Stimulated activated CD4-positive, alpha-beta T cell treated with anti-CD3 and anti-CD28 coated beads, Interleukin-1b, Interleukin-23, amount 100 ng/mL, for 1 hour (primary cell): ENCODE results near the gene FAM111B.

ENCODE experiments used
- DNase-seq, 2 donors: peaks; one replicate each; pipeline ENCODE4 v3.0.0-alpha.2; 2020; ENCODE audit warnings: low read depth in 2 of 2

The FAM111B gene

GRCh38 chr11:59157433-59157832, 50.4 kb downstream of the FAM111B start:
- DNase-seq = no peak

GRCh38 chr11:59158206-59159068, 51.4 kb downstream of the FAM111B start:
- peak in 1 of 2 donors; percentile 27 for DNase-seq

- no peak for DNase-seq
Measured at GRCh38 chr11:59164028-59164427, 57.0 kb downstream of the FAM111B start.

- peak; percentile 69 to 84 for DNase-seq
Measured at GRCh38 chr11:59171508-59172322, 64.7 kb downstream of the FAM111B start, which contains the start of gene DTX4. DTX4 (plus strand) TSS chr11:59172132; CDS start chr11:59172596, 464 bp downstream.

GRCh38 chr11:59172345-59173079, 65.5 kb downstream of the FAM111B start:
- no peak for DNase-seq

- DNase-seq = no peak
Measured at GRCh38 chr11:59173080-59173963, 66.3 kb downstream of the FAM111B start.

- DNase-seq = no peak
Measured at GRCh38 chr11:59173964-59174663, 67.1 kb downstream of the FAM111B start.

GRCh38 chr11:59174664-59175033, 67.6 kb downstream of the FAM111B start:
- DNase-seq = no peak

GRCh38 chr11:59175091-59175501, 68.1 kb downstream of the FAM111B start:
- DNase-seq = no peak

GRCh38 chr11:59176330-59176729, 69.3 kb downstream of the FAM111B start:
- DNase-seq = no peak
